Right lobe of liver (tissue), 4 donors: Measurements from ENCODE around the gene ALG12.

Source experiments
- POLR2A ChIP-seq: fragments of 450-650 bp; IDR thresholded peaks from one replicate; pipeline ENCODE4 v1.6.1; 2017; ENCODE audit warnings: antibody characterized with exemption, mild to moderate bottlenecking
- TF ChIP-seq, protein P1 (sequence below), 4 donors: fragments of 200-600 bp in 3 of 4; fragments of 450-650 bp in 1 of 4; IDR thresholded peaks; one replicate each; pipeline versions ENCODE4 v1.5.1 to v1.8.0; 2016 to 2022; ENCODE audit warnings: antibody characterized with exemption in 4 of 4, mild to moderate bottlenecking in 2 of 4
- donor health status: DM: no; HTN: no; CAD: no.
- donor health status: DM: no; HTN: no; CAD: no.
- donor health status: DM: no; HTN: yes; CAD: no.

DNA sequence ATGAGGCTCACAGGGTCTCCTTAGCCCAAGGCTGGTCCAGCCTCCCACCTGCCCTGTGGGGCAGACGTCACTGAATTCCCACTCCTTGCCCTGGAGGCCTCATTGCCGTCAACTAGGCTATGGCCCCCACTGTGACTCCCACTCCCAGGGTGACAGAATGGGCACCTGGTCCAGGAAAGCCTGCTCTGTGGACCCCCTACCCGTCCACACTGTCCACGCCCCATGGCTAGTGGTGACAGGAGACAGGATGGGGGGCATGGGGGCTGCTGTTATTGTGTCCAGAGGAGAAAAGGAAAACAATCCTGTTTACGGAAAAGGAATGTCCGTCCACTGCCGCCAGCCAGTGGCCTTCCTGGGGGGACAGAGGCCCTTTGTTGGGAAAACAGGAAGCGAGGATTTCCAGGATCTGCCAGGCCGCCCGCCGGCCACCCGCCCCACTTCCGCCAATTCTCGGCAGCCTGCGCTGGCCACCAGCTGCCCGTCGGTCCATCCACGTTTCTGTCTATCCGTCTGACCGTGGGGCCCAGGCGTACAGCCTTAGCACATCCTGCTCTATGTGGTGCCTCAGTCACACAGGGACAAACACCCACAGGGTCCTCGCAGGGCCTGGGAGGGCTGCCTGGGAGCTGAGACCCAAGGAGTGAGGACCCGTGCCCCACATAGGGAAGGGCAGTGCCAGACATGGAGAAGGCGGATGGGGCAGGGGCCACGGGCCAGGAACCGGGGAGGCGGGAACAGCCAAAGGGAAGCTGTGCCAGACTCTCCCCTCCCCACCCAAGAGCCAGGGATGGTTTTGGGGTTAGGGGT, 19.7 kb upstream of the ALG12 start:
- TF ChIP-seq, protein P1, sequence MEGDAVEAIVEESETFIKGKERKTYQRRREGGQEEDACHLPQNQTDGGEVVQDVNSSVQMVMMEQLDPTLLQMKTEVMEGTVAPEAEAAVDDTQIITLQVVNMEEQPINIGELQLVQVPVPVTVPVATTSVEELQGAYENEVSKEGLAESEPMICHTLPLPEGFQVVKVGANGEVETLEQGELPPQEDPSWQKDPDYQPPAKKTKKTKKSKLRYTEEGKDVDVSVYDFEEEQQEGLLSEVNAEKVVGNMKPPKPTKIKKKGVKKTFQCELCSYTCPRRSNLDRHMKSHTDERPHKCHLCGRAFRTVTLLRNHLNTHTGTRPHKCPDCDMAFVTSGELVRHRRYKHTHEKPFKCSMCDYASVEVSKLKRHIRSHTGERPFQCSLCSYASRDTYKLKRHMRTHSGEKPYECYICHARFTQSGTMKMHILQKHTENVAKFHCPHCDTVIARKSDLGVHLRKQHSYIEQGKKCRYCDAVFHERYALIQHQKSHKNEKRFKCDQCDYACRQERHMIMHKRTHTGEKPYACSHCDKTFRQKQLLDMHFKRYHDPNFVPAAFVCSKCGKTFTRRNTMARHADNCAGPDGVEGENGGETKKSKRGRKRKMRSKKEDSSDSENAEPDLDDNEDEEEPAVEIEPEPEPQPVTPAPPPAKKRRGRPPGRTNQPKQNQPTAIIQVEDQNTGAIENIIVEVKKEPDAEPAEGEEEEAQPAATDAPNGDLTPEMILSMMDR (IDR thresholded peaks at IDR 0.05) = no peak
- TF ChIP-seq POLR2A = no peak
